HuH-7 (cell line): ENCODE data around the gene SLCO2B1.
"Not testable (repeated sequence)": the region's sequence is repeated elsewhere in the genome, so short reads cannot be mapped to it uniquely, and the experiment has no call there.

Source experiments
- DNase-seq: peaks from one replicate; pipeline ENCODE4 v3.0.0; 2011; ENCODE audit warnings: low spot score

SLCO2B1 gene, protein sequence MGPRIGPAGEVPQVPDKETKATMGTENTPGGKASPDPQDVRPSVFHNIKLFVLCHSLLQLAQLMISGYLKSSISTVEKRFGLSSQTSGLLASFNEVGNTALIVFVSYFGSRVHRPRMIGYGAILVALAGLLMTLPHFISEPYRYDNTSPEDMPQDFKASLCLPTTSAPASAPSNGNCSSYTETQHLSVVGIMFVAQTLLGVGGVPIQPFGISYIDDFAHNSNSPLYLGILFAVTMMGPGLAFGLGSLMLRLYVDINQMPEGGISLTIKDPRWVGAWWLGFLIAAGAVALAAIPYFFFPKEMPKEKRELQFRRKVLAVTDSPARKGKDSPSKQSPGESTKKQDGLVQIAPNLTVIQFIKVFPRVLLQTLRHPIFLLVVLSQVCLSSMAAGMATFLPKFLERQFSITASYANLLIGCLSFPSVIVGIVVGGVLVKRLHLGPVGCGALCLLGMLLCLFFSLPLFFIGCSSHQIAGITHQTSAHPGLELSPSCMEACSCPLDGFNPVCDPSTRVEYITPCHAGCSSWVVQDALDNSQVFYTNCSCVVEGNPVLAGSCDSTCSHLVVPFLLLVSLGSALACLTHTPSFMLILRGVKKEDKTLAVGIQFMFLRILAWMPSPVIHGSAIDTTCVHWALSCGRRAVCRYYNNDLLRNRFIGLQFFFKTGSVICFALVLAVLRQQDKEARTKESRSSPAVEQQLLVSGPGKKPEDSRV

DNA sequence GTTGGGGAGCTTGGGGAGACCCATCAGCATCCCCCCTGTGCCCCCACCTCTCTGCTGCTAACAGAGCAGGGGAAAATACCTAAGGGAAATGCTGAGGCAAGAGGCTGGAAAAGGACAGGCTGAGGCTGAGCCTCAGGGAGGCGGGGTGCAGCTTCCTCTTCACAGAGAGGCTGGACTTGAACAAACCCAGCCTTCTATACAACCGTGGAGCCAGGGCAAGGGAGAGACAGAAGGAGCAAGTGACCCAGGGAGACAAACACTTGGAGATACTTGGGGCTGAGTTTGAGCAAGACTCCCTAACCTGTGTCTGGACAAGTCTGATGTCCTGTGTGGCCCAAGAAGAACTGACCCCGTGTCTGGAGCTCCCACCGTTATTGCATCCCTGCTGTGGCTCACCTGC, at the start of gene SLCO2B1:
Gene SLCO2B1 (plus strand): TSS at position 229 of the 400 bp plus-strand sequence. CDS start 275 bp downstream, outside the sequence.
- no peak for DNase-seq

DNA sequence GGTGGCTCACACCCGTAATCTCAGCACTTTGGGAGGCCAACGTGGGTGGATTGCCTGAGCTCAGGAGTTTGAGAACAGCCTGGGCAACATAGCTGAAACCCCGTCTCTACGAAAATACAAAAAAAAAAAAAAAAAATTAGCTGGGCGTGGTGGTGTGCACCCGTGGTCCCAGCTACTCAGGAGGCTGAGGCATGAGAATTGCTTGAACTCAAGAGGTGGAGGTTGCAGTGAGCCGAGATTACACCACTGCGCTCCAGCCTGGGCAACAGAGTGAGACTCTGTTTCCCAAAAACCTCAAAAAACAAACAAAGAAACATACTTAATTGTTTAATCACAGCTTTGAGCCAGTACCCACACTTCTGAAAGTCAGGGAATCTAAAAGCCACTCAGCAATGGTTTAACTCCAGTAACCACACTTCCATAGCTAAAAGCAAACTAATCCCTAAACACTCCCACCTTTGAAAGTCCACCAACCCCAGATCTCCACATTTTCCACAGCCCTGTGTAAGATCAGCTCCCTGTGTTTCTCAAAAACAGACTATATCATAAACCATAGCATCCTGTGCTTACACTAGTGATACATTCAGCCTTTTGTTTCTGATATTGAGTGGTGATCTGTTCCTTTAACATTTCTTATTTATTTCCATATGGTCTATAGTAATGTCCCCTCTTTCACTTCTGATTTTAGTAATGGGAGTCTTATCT, 49.3 kb upstream of the SLCO2B1 start:
- DNase-seq = no peak

DNA sequence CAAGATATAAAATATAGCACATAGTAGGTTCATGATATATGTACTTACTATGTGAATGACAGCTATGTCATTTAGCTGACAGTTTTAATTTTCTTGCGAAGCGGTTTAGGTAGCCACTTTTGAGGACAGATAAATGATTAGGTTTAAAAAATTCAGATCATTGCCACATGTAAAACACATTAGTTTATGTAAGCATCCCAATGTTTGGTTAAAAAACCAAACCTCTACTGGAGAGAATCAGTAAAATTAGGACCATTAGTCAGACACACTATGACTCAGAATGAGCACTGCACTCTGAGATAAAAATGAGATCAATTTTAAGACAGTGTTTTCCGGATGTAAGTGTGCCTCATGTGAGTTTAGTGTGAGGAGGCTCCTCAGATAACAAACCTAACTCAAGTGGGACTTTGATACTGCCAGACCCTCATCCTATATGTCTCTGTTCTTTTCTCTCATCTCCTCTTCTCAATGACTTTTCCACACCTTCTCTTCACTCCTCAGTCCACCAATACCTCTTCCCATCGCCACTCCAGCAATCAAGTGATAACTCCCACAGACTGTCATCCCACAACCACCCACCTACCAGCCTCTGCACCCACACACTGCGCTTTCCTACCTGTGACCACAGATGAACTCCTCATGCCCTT, 47.4 kb upstream of the SLCO2B1 start:
- DNase-seq = no peak

DNA sequence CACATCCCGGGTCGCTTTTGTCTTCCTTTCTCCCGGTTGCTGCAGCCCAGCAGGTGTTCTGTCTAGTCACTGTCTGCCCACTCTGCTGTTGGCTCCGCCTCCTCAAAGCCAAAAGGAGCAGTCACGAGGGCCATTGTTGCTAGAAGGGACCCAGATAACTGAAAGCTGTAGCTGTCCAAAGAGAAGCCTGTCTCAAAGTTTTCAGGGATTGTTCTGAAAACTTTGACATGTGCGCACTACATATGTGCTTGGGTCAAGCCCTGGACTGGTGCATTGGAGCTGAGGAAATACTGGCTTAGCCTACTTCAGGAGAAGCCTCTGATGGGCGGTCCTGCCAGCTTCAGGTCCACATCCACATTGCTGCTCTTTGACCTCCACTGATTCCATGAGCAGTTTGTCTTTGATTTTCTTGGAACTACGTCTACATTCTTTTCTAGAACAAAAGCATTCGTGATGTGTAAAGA, 45.4 kb upstream of the SLCO2B1 start:
- DNase-seq = no peak

DNA sequence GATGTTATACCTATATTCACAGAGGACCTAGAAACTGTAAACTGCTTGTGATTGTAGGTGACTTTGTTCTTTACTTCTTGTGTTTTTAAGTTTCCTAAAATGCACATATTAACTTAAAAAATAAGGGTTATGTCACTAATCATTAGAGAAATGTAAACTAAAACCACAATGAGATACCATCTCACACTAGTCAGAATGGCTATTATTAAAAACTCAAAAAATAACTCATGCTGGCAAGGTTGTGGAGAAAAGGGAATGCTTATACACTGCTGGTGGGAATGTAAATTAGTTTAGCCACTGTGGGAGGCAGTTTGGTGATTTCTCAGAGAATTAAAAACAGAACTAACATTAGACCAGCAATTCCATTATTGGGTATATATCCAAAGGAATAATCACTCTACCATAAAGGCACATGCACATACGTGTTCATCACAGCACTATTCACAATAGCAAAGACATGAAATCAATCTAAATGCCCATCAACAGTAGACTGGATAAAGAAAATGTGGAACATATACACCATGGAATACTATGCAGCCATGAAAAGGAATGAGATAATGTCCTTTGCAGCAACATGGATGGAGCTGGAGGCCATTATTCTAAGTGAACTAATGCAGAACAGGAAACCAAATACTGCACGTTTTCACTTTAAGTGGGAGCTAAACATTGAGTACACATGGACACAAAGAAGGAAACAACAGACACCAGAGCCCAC, 44.8 kb upstream of the SLCO2B1 start:
- DNase-seq = not testable (repeated sequence)

DNA sequence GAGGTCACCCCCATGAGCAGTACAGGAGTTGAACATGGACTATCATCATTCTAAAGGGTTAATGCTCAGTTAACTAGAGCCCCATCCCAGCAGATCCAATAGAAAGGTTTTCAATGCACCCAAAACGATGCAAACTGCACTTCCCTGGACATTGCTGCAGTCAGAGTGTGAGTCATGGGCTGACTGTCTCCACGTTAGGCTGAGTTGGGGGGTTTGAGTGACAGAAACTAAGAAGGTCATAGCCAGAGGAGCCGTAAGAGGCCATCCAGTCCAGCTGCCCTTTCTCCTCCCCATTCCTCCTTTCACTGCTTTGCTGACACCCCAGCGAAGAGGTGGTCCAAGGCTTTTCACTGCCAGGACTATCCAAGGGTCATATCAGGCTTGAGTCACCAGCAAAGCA, 43.7 kb upstream of the SLCO2B1 start:
- DNase-seq = no peak

DNA sequence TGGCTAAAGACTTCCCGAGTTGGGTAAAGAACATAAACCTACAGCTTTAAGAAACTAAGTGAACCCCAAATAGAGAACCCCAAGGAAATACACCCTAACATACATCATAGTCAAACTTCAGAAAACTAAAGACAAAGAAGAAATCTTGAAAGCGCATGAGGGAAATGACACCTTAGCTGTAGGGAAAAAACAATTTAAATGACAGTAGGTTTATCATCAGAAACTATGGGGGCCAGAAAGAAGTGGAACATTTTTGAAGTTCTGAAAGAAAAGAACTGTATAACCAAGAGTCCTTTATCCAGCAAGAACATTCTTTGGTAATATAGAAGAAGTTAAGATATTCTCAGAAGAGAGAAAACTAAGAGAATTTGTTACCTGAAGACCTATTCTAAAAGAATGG, 38.7 kb upstream of the SLCO2B1 start:
- DNase-seq = no peak

DNA sequence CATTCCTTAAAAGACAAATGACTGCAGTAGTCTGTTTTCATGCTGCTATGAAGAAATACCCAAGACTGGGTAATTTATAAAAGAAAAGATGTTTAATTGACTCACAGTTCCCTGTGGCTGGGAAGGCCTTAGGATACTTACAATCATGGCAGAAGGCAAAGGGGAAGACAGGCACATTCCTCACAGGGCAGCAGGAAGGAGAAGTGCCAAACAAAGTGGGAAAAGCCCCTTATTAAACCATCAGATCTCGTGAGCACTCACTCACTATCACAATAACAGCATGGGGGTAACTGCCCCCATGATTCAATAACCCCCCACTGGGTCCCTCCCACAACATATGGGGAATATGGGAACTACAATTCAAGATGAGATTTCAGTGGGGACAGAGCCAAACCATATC, 37.9 kb upstream of the SLCO2B1 start:
- no peak for DNase-seq

DNA sequence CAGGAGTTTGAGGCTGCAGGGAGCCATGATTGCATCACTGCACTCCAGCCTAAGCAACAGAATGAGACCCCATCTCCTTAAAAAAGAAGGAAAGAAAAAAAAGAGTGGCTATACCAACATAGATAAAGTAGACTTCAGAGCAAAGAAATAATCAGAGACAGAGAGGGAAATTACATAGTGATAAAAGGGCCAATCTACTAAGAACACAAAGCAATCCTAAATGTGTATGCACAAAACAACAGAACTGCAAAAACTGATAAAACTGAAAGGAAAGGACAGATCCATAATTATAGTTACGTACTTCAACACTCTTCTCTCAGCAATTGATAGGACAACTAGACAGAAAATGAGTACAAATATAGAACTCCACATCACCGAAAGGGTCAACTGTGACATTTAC, 36.4 kb upstream of the SLCO2B1 start:
- no peak for DNase-seq

DNA sequence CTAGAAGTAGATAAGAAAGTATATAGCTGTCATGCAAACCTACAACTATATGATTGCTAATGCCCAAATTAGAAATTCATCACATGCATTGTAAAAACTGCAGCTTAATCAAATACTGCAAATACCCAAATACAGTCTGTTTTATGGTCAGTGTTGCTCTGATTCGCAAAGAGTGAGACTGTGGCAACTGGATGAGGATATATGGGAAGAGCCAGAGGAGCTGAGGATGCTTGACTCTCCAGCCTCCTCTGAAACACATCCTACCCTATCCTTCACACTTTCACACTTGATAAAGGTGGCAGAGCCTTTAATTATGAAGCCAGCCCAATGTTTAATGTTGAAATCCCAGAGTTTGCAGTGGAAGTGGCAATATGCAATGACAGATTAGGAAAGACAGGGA, 32.3 kb upstream of the SLCO2B1 start:
- DNase-seq = no peak

DNA sequence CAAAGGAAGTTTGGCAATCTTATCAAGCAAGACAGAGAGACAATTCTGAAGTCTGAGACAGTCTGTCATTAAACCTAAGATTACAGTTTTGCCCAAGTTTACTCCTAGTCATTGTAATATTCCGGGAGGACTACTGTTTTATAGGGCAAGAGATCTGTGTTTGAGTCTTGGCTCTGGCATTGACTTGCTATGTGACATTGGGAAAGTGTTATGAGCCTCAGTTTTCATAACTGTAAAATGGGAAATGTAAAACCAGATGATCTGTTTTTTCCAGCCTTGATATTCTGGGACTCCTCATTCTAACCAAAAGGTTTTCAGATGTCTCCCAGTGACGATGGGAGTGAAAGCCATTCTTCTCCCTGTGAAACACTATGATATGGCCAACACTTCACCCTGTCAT, 24.3 kb upstream of the SLCO2B1 start:
- no peak for DNase-seq

DNA sequence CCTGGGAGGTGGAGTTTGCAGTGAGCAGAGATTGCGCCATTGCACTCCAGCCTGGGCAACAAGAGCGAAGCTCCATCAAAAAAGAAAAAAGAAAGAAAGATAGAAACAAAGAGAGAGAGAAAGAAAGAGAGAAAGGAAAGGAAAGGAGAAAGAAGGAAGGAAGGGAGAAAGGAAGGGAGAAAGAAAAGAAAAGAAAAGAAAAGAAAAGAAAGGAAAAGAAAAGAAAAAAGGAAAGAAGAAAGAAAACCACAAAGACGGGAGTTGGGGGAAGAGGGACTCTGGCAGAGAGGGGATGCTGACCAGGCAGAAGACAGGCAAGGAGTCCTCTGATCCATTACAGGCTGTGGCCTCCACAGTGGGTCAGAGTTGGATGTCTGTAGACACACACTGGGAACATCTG, 18.8 kb upstream of the SLCO2B1 start:
- no peak for DNase-seq

DNA sequence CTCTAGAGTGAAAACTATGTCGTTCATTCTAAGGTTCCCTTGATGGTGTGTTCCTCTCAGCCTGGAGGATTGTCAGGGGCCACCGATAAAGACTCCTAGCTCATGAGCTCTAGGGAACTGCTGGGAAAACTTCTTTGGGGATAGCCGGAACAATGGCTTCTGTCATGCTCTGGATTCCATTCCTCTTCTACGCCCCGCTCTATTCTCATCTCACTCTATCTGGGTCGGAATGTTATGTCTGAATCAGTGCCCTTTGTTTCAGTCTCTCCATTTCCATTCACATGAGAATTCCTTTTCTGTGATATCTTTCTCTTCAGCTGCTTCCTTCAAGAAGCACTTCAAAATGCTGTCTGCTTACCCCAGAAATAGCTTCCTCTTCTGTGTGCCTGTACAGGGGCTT, 16.9 kb upstream of the SLCO2B1 start:
- DNase-seq = no peak

DNA sequence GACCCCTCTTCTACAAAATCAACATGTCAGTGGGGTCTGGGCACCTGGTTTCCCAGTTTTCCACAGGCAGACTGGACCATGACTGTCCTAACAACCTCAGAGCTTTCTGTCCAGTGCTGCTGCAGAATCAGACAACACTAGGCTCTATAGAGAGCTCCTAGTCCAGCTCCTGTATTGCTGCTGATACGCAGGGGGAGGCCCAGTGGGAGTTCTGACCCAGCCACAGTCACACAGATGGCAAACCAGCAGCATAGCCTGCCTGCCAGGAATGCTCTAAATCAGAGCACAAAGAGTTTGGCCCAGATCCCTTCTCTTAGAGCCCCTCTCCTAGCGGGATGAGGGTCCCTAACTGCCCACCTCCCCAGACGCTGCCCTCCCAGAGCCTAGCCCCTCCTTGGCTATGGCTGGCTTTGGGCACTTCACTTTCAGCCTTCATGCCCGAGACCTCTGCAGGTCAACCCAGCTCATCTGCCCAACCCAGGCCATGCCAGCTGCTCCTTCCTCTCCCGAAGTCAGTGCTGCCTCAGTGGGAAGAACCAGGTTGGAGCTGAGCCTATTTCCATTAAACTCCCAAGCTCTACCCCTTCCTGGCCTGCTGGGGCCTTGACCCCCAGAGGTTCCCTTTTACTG, 15.8 kb upstream of the SLCO2B1 start:
- DNase-seq = no peak

DNA sequence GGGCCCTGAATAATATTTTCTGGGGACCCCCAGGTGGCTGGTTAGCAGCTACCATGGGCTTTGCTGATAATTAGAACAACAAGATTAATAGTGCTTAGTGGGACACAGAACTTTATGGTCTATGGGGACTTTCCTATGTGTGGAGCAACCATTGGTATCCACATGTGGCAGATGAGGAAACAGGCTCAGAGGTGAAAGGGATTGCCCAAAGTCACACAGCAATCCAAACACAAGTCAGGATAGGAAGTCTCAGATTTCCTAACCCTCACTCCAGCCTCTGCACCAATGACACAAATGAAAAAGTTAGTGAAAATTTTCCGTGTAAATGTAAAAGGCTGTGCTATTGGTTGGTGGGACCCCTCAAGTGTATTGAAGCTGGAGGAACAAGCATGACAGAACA, 15.3 kb upstream of the SLCO2B1 start:
- no peak for DNase-seq

DNA sequence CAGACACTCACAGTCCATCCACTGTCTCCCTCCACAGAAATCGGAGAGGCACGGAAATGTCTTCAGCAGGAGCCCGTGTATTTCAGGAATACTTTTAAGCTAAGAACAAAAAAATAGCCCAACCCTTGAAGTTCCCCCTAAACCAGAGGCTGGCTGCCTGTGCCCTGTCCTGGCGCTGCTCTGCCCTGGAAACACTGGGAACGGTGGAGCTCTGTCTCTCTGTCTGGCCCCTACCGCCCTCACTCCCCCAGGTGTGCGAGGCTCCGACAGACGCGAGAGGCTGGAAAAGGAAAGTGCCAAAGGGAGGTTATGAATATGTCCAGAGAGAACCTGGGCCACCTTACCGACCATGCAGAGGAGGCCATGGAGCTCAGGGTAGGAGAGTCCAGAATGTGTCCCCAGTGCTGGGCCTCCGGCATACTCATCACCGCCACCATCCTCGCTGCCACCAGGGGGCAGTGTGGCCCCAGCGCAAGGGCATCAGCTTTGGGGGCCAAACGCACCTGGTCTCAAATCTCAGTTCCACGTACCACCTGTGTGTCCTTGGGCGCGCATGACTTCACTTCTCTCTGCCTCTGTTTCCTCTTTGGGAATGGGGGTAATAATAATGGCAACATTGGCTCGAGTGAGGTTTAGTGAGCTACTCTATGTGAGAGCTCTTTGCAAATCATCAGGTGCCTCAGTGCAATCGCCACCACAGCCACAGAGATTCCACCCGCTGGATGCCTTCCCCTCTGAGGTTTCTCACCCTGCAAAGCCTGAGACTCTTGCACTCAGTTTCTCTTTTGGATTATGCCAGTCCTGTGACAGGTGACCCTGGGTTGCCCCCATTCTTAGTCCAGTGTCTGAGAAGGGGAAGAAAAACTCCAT, 10.4 kb upstream of the SLCO2B1 start:
- peak; percentile 79 for DNase-seq

DNA sequence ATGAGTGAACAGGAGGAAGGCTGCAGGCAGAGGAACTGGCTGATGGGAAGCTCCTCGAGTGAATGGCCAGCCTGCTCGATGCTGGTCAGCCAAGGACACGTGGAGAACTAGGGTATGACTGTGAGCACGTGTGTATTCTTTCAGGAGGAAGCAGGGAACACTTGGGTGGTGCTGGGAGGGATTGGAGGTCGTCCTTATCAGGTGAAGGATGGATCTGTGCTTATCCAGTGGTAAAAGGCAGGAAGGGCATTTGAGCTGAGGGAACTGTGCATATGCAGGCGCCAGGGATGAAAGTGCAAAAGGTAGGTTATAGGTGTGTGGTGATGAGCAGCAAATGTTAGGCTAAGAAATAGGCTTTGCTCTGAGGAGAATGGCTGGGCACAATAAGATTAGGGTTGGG, 9.7 kb upstream of the SLCO2B1 start:
- no peak for DNase-seq

DNA sequence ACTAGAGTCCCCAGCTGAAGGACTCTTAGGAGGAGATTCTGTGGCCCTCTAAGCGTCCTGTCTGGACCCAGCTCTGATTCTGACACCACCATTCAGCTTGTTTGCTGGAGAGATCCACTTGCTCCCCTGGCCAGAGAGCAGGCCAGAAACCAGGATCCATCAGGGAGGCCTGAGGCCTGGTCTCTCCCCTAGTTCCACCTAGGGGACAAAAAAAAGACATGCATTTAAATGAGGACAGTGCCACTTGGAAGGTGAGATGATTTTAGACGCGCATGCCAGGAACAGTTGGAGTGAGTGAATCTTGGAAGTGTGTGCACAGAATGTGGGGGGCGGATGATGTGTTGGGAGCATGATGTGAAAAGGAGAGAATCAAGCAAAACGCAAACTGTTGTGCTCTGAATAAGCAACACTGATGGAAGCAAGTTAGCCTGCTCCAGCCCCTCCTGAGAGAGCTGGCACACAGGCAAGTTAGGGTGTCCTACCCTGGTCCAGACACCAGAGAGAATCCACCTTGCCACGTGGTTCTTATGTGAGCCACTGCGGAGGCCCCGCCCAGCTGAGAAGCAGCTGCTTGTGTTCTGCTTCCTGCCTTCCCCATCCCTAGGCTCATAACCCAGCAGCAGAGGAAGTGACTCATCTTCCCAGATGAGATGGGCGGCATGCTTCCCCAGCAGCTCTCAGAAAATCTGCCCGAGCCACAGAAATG, 8.0 kb upstream of the SLCO2B1 start:
- no peak for DNase-seq

DNA sequence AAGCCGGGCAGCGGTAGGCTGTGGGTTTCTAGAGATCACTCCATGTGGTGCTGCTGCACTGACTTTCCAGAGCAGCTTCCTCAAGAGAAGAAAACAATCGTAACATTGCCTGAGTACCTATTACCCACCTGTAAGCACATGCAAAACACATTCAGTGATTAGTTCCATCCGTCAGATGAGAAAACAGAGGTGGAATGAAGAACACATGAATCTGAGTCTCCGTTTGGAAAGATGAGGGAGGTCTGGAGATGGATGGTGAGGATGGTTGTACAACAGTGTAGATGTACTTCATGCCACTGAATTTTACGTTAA, 7.5 kb upstream of the SLCO2B1 start:
- DNase-seq = no peak

DNA sequence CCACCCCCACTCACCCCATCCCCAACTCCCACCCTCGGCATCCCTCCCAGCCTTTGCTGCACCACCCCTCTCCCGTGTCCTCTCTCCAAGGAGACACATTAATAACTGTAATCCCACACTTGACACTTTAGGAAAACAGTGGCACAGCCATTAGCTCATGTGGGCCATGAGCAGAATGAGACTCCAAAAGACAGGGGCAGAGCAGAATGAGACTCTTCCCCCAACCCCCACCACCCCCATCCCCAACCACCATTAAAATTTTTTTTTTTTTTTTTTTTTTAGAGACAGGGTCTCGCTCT, 6.2 kb upstream of the SLCO2B1 start:
- no peak for DNase-seq
